ENCODE data around the gene GORASP2. TPM values are rescaled to one million over a fixed set of nuclear protein-coding genes. Genes with fewer than 3 reads are reported as not detected.
"Not testable (repeated sequence)": the region's sequence is repeated elsewhere in the genome, so short reads cannot be mapped to it uniquely, and the experiment has no call there.

Gene GORASP2
- total RNA-seq, 1 donor from 2014 or later, result 94.7 TPM

GRCh38 chr2:170917219-170917913, 11.7 kb upstream of the GORASP2 start:
- H3K4me1 Mint-ChIP-seq (ENCODE audit: unreplicated experiment), result no peaks in the 10 kb centered on the region
- H3K36me3 Mint-ChIP-seq (ENCODE audit: unreplicated experiment), result peaks cover 2% of the 10 kb centered on the region
- H3K4me3 Mint-ChIP-seq (ENCODE audit: unreplicated experiment), result no peak overlapping the region

GRCh38 chr2:170917957-170918356, 11.1 kb upstream of the GORASP2 start:
- H3K27ac Mint-ChIP-seq (ENCODE audit: unreplicated experiment), result no peak overlapping the region
- no peak overlapping the region for H3K4me3 Mint-ChIP-seq (ENCODE audit: unreplicated experiment)
- peaks cover 2% of the 10 kb centered on the region for H3K36me3 Mint-ChIP-seq (ENCODE audit: unreplicated experiment)
- peaks cover 2% of the 10 kb centered on the region for H3K27me3 Mint-ChIP-seq (ENCODE audit: unreplicated experiment)
- no peak for DNase-seq (ENCODE audit: extremely low spot score, unreplicated experiment)
- H3K4me1 Mint-ChIP-seq (ENCODE audit: unreplicated experiment), result no peaks in the 10 kb centered on the region
- H3K9me3 Mint-ChIP-seq (ENCODE audit: unreplicated experiment), result peaks cover 27% of the 10 kb centered on the region
- no peak for TF ChIP-seq CTCF (IDR thresholded peaks at IDR 0.05)

More at GRCh38 chr2:170917219-170917913, 11.7 kb upstream of the GORASP2 start:
- DNase-seq (ENCODE audit: extremely low spot score, unreplicated experiment), result no peak
- Mint-ChIP-seq H3K9me3 (ENCODE audit: unreplicated experiment) (peaks cover 31% of the 10 kb centered on the region), H3K27me3 (ENCODE audit: unreplicated experiment) (peaks cover 2% of the 10 kb centered on the region), H3K27ac (ENCODE audit: unreplicated experiment) (no peak overlapping the region)
- no peak for TF ChIP-seq CTCF (IDR thresholded peaks at IDR 0.05)

- H3K4me1 Mint-ChIP-seq (ENCODE audit: unreplicated experiment); H3K9me3 Mint-ChIP-seq (ENCODE audit: unreplicated experiment); H3K27ac Mint-ChIP-seq (ENCODE audit: unreplicated experiment); H3K27me3 Mint-ChIP-seq (ENCODE audit: unreplicated experiment); H3K36me3 Mint-ChIP-seq (ENCODE audit: unreplicated experiment); DNase-seq (ENCODE audit: extremely low spot score, unreplicated experiment); H3K4me3 Mint-ChIP-seq (ENCODE audit: unreplicated experiment): not testable (repeated sequence)
Observed at GRCh38 chr2:170921873-170922272, 7.2 kb upstream of the GORASP2 start.

GRCh38 chr2:170922634-170923494, 6.2 kb upstream of the GORASP2 start:
- Mint-ChIP-seq H3K36me3 (ENCODE audit: unreplicated experiment) (no peaks in the 10 kb centered on the region), H3K4me1 (ENCODE audit: unreplicated experiment) (peaks cover under 1% of the 10 kb centered on the region), H3K4me3 (ENCODE audit: unreplicated experiment) (no peak overlapping the region), H3K27ac (ENCODE audit: unreplicated experiment) (no peak overlapping the region), H3K27me3 (ENCODE audit: unreplicated experiment) (no peaks in the 10 kb centered on the region), H3K9me3 (ENCODE audit: unreplicated experiment) (peaks cover 3% of the 10 kb centered on the region)
- TF ChIP-seq CTCF (IDR thresholded peaks at IDR 0.05), result no peak
- DNase-seq (ENCODE audit: extremely low spot score, unreplicated experiment), result no peak

GRCh38 chr2:170923799-170924198, 5.3 kb upstream of the GORASP2 start:
- peaks cover 9% of the 10 kb centered on the region for H3K4me1 Mint-ChIP-seq (ENCODE audit: unreplicated experiment)
- H3K36me3 Mint-ChIP-seq (ENCODE audit: unreplicated experiment), result no peaks in the 10 kb centered on the region
- no peak overlapping the region for H3K27ac Mint-ChIP-seq (ENCODE audit: unreplicated experiment)
- TF ChIP-seq CTCF (IDR thresholded peaks at IDR 0.05), result no peak
- H3K4me3 Mint-ChIP-seq (ENCODE audit: unreplicated experiment), result no peak overlapping the region
- no peaks in the 10 kb centered on the region for H3K9me3 Mint-ChIP-seq (ENCODE audit: unreplicated experiment)
- DNase-seq (ENCODE audit: extremely low spot score, unreplicated experiment), result no peak
- H3K27me3 Mint-ChIP-seq (ENCODE audit: unreplicated experiment), result no peaks in the 10 kb centered on the region

Measured in osteocyte (in vitro differentiated cells).